NCI-H2107 (cell line): Measurements from ENCODE around the gene TREM1.
"Not testable (repeated sequence)": the region's sequence is repeated elsewhere in the genome, so short reads cannot be mapped to it uniquely, and the experiment has no call there.

Source experiments
- DNase-seq: peaks from one replicate; lab custom pipeline; 2025; lab: John Stamatoyannopoulos, UW

Gene TREM1

GRCh38 chr6:41258196-41258493, 28.3 kb downstream of the TREM1 start:
- no peak for DNase-seq

DNA sequence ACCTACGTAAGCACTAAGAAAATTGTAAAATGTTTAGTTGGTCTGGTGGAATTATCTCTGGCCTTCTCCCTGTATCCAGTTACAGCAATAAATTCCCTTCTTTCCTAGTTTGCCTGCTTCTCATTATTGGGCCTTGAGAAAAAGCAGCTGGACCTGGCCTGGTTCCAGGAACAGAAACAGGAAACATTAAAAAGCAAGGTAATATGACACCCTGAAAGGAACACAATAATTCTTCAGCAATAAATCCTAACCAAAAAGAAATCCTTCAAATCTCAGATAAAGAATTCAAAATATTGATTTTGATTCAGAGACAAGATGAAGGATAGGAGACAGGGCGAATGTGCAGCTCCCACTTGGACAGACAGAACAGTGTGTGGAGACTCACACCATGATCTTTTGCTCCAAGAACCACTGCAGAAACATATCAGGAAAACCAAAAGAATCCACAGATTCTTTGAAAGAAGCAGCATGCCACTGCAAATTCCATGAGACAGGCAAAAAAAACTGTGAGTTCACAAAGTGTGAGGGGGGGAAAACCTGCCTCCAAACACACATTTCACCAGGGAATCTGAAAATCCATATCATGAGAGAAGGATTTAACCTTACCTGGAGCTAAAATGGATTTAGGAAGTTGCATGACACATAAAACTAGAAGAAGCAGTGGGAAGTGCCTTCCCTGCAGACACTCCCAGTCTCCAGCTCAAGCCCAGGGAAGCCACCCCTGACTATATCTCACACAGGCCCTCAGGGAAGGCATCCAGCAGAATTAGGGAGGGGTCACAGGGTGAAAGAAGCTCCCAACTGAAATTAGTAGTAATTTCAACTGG, 28.9 kb downstream of the TREM1 start:
- no peak for DNase-seq

DNA sequence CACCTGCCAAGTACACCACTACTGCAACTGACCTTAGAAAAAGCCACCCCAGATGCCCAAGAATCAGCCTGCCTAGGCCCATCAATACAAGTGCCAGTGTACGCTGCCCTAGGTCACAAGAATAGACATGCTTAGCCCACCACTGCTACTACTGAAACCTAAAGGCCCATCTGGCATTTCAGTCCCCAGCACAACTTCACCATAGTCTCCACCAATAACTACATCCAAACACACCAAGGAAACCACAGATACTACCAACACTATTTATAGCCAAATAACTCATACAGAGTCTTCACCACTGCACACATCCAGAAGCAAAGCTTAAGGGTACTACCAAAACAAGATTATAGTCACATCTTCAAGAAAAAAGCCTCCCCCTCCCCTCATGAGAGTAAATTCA, 30.1 kb downstream of the TREM1 start:
- DNase-seq = no peak

DNA sequence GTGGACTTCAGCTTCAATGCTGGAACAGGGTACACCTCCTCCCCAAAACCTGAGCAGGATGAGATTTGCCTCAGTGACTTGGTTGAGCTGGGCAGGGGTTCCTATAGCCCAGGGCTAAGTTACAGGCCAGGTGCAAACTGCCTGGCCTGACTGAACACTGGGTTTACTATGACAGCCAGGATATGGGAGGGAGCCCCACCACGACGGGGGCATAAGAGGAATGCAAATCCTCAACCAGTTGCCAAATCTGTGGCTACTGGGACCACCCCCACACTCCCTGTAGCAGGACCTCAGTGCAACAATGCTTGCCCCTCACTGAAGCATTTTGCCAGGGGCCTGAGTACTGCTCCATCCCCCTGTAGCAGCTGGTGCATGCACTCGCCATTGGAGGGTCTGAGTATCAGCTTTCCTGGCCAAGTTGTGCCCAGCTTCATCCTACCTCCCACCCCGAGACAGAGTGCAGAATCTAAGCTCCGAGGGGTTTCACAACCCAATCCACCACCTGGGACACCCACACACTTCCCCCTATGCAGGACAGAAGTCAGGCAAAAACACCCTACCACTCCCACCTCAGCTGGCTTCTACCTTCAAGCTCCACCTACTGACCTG, 30.7 kb downstream of the TREM1 start:
- no peak for DNase-seq

GRCh38 chr6:41255110-41255509, 31.4 kb downstream of the TREM1 start:
- no peak for DNase-seq

DNA sequence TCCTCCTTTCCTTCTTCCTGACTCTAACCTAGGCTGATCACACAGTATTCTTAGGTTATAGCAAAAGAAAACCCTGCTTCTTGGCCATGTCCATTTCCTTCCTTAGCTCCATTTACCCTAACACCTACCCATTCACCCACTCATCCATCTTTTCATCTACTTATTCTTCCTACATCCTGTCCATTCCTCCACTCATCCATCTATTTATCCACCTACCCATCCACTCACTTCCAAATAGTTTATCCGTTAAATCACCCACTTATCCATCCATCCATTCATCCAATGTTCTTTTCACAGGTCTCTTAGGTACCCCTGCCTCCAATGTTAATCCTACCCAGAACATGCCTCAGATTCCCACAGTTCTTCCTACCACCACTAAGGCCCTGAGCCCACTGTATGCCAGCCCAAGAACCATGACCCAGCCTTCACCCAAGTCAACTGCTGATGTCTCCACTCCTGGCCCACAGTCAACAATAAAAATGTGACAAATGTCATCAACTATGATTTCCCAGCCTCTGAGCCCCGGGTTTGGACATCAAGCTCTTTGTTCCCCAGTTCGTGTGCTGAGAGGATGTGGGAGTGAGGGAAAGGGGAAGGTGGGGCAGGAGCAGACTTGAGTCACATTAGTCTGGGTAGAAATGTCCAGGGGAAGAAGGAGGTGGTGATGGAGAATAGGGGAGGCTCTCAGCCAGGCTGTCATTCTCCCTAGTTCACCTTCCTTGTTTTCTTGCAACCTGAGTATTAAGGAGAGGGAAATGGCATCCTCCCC, 33.9 kb downstream of the TREM1 start:
- DNase-seq = no peak

DNA sequence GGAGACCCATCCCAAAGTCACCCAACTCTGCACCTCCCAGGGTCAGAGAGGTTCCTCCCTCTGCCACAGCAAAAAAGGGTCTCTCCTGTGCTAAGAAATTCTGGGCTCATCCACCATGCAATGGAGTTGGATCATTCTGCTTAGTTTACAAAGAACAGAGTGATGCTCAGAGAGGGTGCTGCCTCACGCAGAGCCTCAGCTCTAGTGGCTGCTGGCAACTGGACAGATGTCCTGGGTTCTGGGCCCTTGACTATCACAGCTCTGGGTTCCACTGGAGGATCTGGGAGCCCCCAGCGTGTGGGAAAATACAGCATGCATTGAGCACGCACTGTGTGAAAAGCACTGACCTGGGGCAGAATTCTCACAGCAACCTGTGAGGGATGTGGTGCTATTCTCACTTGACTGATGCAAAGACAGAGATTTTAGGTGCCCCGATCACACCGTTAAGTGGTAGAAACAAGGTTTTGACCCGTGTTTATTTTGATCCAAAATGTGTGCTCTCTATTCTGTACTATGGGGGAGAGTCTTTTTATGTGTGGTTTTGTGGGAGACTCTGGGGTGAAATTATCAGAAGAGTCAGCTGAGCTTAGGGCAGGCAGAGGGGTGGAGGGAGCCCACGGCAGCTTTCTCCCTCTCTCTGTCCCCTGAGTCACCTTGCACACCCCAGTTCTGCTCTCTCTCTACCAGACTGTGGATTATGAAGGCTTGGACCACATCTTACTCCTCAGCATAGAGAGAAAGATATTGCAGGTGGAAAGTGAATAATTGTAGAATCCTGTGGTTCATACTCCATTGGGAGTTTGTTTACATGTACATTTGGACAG, 38.4 kb downstream of the TREM1 start:
- DNase-seq = no peak

- no peak for DNase-seq
Measured at GRCh38 chr6:41247288-41247865, 39.1 kb downstream of the TREM1 start.

DNA sequence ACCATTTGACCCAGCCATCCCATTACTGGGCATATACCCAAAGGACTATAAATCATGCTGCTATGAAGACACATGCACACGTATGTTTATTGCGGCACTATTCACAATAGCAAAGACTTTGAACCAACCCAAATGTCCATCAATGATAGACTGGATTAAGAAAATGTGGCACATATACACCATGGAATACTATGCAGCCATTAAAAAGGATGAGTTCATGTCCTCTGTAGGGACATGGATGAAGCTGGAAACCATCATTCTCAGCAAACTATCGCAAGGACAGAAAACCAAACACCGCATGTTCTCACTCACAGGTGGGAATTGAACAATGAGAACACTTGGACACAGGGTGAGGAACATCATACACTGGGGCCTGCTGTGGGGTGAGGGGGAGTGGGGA, 40.0 kb downstream of the TREM1 start:
- not testable (repeated sequence) for DNase-seq

DNA sequence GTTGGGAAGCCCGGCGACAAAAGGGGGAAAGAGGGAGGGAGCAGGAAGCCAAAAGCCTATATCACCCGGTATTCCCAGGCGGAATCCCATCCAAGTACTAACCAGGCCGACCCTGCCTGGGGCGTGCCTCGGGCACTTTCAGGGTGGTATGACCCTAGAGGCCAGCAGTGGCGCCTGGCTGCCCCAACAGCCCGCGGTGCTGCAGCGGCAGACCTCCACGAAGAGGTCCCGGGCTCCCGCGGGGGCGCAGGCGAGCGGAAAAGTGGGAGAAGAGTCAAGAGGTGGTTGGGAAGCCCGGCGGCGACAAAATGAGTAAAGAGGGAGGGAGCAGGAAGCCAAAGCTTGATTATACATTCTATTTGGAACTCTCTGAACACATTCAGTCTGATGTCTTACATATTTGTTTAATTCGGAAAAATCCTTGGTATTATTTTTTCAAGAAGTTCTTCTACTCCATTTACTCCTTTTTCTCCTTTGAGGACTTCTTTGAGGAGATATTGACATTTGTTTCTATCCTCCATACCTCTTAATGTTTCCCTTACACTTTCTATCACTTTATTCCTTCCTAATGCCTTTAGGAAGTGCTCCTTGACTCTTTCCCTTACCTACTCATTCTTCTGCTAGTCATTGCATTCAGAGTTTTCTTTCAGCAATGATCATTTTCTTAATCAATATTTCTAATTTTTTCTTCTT, 46.9 kb downstream of the TREM1 start:
- DNase-seq = no peak

DNA sequence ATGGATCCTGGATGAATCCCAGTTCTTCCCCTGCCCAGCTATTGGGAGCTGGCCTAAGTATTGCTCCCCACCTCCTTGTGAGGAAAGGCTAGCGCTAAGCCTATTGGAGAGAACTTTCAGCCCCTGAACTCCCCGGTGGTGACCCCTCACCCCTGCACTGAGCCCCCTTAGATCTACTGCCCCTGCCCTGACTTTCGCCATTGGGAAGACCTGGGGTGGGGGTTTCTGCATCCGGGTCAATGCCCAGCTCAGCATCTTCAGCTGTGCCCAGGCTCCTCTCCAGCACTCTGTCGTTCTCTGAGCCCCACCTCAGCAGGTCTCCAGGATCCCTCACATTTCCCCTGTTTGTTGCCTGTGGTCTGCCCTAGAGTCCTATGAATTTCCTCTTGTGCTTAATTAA, 49.4 kb downstream of the TREM1 start:
- no peak for DNase-seq

DNA sequence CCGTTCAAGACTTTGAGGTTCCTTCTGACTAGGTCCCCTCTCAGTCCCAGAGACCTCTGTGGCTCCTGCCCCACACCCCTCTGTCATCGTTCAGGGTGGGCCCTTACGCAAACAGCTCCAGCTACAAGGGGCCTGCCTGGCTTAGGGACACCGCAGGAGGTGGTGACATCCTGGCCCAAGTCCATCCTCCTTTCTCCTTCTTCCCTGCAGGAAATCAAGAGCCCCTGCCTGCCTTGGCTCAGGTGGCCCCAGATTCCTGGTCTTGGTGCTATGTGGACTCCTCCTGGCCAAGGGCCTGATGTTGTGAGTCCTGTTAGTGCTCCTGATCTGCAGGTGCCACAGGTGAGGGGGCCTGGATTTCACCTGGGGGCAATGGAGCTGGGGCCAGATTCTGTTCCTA, 50.2 kb downstream of the TREM1 start:
- no peak for DNase-seq

GRCh38 chr6:41232667-41233066, 53.8 kb downstream of the TREM1 start:
- no peak for DNase-seq

- no peak for DNase-seq
Measured at GRCh38 chr6:41231246-41231645, 55.2 kb downstream of the TREM1 start.

DNA sequence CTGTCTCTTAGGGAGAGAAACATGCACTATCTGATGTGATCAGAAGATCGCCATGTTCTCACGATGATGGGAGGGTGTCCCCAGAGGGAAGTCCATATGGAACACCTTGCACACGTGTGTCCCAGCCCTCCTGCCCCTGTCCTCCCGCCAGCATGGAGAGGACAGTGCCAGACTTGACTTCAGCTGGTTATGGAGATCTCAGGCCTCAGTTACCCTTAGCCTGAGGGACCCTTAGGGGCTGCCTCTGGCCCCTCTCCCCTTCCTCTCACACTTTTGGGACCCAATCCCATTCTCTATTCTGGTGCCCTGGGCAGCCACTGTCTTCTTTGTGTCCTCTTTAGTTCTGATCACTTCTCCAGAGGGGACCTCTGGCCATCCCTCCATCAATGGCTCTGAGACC, 56.8 kb downstream of the TREM1 start:
- no peak for DNase-seq

GRCh38 chr6:41228616-41229015, 57.9 kb downstream of the TREM1 start:
- DNase-seq = no peak

GRCh38 chr6:41228096-41228495, 58.4 kb downstream of the TREM1 start, which contains the start of gene TREML4:
TREML4 (plus strand) TSS chr6:41228349; CDS start chr6:41228428, 79 bp downstream.
- no peak for DNase-seq

DNA sequence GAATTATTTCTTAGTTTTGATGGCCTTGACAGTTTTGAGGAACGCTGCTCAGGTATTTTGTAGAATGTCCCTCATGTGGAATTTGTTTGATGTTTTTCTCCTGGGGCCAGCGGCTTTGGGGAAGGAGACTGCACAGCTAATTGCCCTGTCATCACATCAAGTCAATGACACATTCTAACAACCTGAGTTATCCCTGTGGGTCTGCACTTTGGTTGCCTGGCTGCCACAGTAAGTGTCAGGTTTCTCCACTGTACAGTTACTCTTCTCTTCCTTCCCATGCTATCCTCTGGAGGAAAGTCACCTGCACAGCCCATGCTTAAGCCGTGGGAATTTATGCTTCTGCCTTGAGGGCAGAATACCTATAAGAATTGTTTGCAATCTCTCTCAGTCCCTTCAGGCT, 59.7 kb downstream of the TREM1 start:
- no peak for DNase-seq

DNA sequence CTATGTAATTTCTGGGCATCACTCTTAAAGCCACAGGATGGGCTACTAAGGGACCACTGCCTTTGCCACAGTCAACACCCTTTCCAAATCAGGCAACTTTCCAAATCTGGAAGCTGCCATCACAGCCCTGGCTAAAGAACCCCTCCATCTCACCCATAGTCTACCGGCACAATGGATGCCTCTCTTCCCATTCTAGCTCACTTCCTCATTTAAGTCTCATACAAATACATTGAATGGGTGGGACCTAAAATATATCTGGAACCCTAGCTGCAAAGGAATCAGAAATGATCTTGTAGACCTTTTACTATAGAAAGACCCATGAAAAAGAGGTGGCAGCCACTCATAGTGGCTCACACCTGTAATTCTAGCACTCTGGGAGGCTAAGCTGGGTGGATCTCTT, 61.7 kb downstream of the TREM1 start:
- DNase-seq = no peak
